ENCODE measurements around the gene A2M.

The A2M gene

GRCh38 chr12:9066755-9067423 lies 48.8 kb downstream of the A2M start:
- H3K27me3 Mint-ChIP-seq, result peaks cover 11% of the 10 kb centered on the region
- no peaks in the 10 kb centered on the region for H3K9me3 Mint-ChIP-seq
- H3K4me3 Mint-ChIP-seq, result no peak overlapping the region
- H3K36me3 Mint-ChIP-seq (ENCODE audit: low read depth), result peaks cover 44% of the 10 kb centered on the region
- peaks cover 34% of the 10 kb centered on the region for H3K4me1 Mint-ChIP-seq (ENCODE audit: low read depth)
- intact Hi-C loops (cut with micrococcal nuclease), result no loop called here
- H3K27ac Mint-ChIP-seq, result no peak overlapping the region

GRCh38 chr12:9066183-9066623 lies 49.5 kb downstream of the A2M start:
- H3K27me3 Mint-ChIP-seq, result peaks cover 11% of the 10 kb centered on the region
- intact Hi-C loops (cut with micrococcal nuclease), result no loop called here
- no peak overlapping the region for H3K27ac Mint-ChIP-seq
- no peak overlapping the region for H3K4me3 Mint-ChIP-seq
- peaks cover 34% of the 10 kb centered on the region for H3K4me1 Mint-ChIP-seq (ENCODE audit: low read depth)
- H3K36me3 Mint-ChIP-seq (ENCODE audit: low read depth), result peaks cover 37% of the 10 kb centered on the region
- no peaks in the 10 kb centered on the region for H3K9me3 Mint-ChIP-seq

GRCh38 chr12:9065607-9065856 lies 50.2 kb downstream of the A2M start:
- H3K9me3 Mint-ChIP-seq, result no peaks in the 10 kb centered on the region
- H3K4me1 Mint-ChIP-seq (ENCODE audit: low read depth), result peaks cover 34% of the 10 kb centered on the region
- intact Hi-C loops (cut with micrococcal nuclease), result no loop called here
- peaks cover 11% of the 10 kb centered on the region for H3K27me3 Mint-ChIP-seq
- H3K27ac Mint-ChIP-seq, result peak overlapping the region; percentile 87
- H3K4me3 Mint-ChIP-seq, result no peak overlapping the region
- peaks cover 33% of the 10 kb centered on the region for H3K36me3 Mint-ChIP-seq (ENCODE audit: low read depth)

GRCh38 chr12:9064815-9065606 lies 50.7 kb downstream of the A2M start:
- Mint-ChIP-seq H3K36me3 (ENCODE audit: low read depth) (peaks cover 28% of the 10 kb centered on the region), H3K9me3 (no peaks in the 10 kb centered on the region), H3K4me3 (peak overlapping the region; percentile 86), H3K27me3 (peaks cover 11% of the 10 kb centered on the region), H3K4me1 (ENCODE audit: low read depth) (peaks cover 34% of the 10 kb centered on the region), H3K27ac (peak overlapping the region; percentile 87)
- intact Hi-C loops (cut with micrococcal nuclease), result no loop called here

GRCh38 chr12:9064201-9064814 lies 51.4 kb downstream of the A2M start:
- peak overlapping the region; percentile 86 for H3K4me3 Mint-ChIP-seq
- H3K9me3 Mint-ChIP-seq, result no peaks in the 10 kb centered on the region
- peaks cover 27% of the 10 kb centered on the region for H3K36me3 Mint-ChIP-seq (ENCODE audit: low read depth)
- peak overlapping the region; percentile 87 for H3K27ac Mint-ChIP-seq
- intact Hi-C loops (cut with micrococcal nuclease), result no loop called here
- H3K4me1 Mint-ChIP-seq (ENCODE audit: low read depth), result peaks cover 34% of the 10 kb centered on the region
- peaks cover 11% of the 10 kb centered on the region for H3K27me3 Mint-ChIP-seq

GRCh38 chr12:9052610-9053009 lies 63.1 kb downstream of the A2M start:
- Mint-ChIP-seq H3K27ac (no peak overlapping the region), H3K27me3 (peaks cover 4% of the 10 kb centered on the region)

GRCh38 chr12:9051158-9051550 lies 64.6 kb downstream of the A2M start:
- intact Hi-C loops (cut with micrococcal nuclease), result no loop called here
- peak overlapping the region; percentile 6 for H3K27ac Mint-ChIP-seq
- peaks cover 23% of the 10 kb centered on the region for H3K4me1 Mint-ChIP-seq (ENCODE audit: low read depth)
- no peaks in the 10 kb centered on the region for H3K36me3 Mint-ChIP-seq (ENCODE audit: low read depth)
- H3K27me3 Mint-ChIP-seq, result peaks cover 5% of the 10 kb centered on the region
- no peaks in the 10 kb centered on the region for H3K9me3 Mint-ChIP-seq
- H3K4me3 Mint-ChIP-seq, result no peak overlapping the region

More at GRCh38 chr12:9052610-9053009, 63.1 kb downstream of the A2M start:
- intact Hi-C loops (cut with micrococcal nuclease), result no loop called here
- H3K36me3 Mint-ChIP-seq (ENCODE audit: low read depth), result no peaks in the 10 kb centered on the region
- H3K9me3 Mint-ChIP-seq, result no peaks in the 10 kb centered on the region
- no peak overlapping the region for H3K4me3 Mint-ChIP-seq
- H3K4me1 Mint-ChIP-seq (ENCODE audit: low read depth), result peaks cover 23% of the 10 kb centered on the region

- no peaks in the 10 kb centered on the region for H3K9me3 Mint-ChIP-seq
- peak overlapping the region; percentile 6 for H3K27ac Mint-ChIP-seq
- intact Hi-C loops (cut with micrococcal nuclease), result no loop called here
- peaks cover 8% of the 10 kb centered on the region for H3K27me3 Mint-ChIP-seq
- no peaks in the 10 kb centered on the region for H3K36me3 Mint-ChIP-seq (ENCODE audit: low read depth)
- no peak overlapping the region for H3K4me3 Mint-ChIP-seq
- H3K4me1 Mint-ChIP-seq (ENCODE audit: low read depth), result peaks cover 23% of the 10 kb centered on the region
Measured at GRCh38 chr12:9050521-9051157, 65.1 kb downstream of the A2M start.

- H3K9me3 Mint-ChIP-seq, result no peaks in the 10 kb centered on the region
- no peaks in the 10 kb centered on the region for H3K36me3 Mint-ChIP-seq (ENCODE audit: low read depth)
- H3K27ac Mint-ChIP-seq, result no peak overlapping the region
- intact Hi-C loops (cut with micrococcal nuclease), result loop anchor here (2.0 to 10.0 kb wide), 2 partner anchors 135 to 367 kb away; partner anchors contain the start of gene PHC1
- H3K27me3 Mint-ChIP-seq, result peaks cover 8% of the 10 kb centered on the region
- no peak overlapping the region for H3K4me3 Mint-ChIP-seq
- H3K4me1 Mint-ChIP-seq (ENCODE audit: low read depth), result peaks cover 23% of the 10 kb centered on the region
Measured at GRCh38 chr12:9049520-9050133, 66.1 kb downstream of the A2M start.

- intact Hi-C loops (cut with micrococcal nuclease), result loop anchor here (2.0 to 10.0 kb wide), 2 partner anchors 134 to 366 kb away; partner anchors contain the start of gene PHC1
- H3K27ac Mint-ChIP-seq, result no peak overlapping the region
- H3K4me1 Mint-ChIP-seq (ENCODE audit: low read depth), result peaks cover 22% of the 10 kb centered on the region
- peaks cover 8% of the 10 kb centered on the region for H3K27me3 Mint-ChIP-seq
- H3K9me3 Mint-ChIP-seq, result no peaks in the 10 kb centered on the region
- no peak overlapping the region for H3K4me3 Mint-ChIP-seq
- no peaks in the 10 kb centered on the region for H3K36me3 Mint-ChIP-seq (ENCODE audit: low read depth)
Measured at GRCh38 chr12:9048930-9049329, 66.8 kb downstream of the A2M start.

GRCh38 chr12:9047105-9047504 lies 68.6 kb downstream of the A2M start:
- H3K9me3 Mint-ChIP-seq, result no peaks in the 10 kb centered on the region
- no peaks in the 10 kb centered on the region for H3K36me3 Mint-ChIP-seq (ENCODE audit: low read depth)
- H3K4me3 Mint-ChIP-seq, result no peak overlapping the region
- H3K27ac Mint-ChIP-seq, result no peak overlapping the region
- intact Hi-C loops (cut with micrococcal nuclease), result loop anchor here (10.0 kb wide), 1 partner anchor 132 kb away; the partner anchor contains the start of gene PHC1
- peaks cover 18% of the 10 kb centered on the region for H3K4me1 Mint-ChIP-seq (ENCODE audit: low read depth)
- H3K27me3 Mint-ChIP-seq, result peaks cover 6% of the 10 kb centered on the region

- Mint-ChIP-seq H3K27ac (no peak overlapping the region), H3K36me3 (ENCODE audit: low read depth) (no peaks in the 10 kb centered on the region), H3K4me1 (ENCODE audit: low read depth) (no peaks in the 10 kb centered on the region), H3K27me3 (peaks cover 9% of the 10 kb centered on the region), H3K9me3 (no peaks in the 10 kb centered on the region), H3K4me3 (no peak overlapping the region)
- intact Hi-C loops (cut with micrococcal nuclease), result loop anchor here (5.0 to 10.0 kb wide), 2 partner anchors 129 to 381 kb away; partner anchors contain the start of genes MFAP5 and PHC1
Measured at GRCh38 chr12:9043766-9044165, 72.0 kb downstream of the A2M start.

GRCh38 chr12:9041321-9041720 lies 74.4 kb downstream of the A2M start:
- Mint-ChIP-seq H3K36me3 (ENCODE audit: low read depth) (no peaks in the 10 kb centered on the region), H3K9me3 (no peaks in the 10 kb centered on the region), H3K4me3 (no peak overlapping the region), H3K4me1 (ENCODE audit: low read depth) (no peaks in the 10 kb centered on the region), H3K27ac (no peak overlapping the region), H3K27me3 (peaks cover 8% of the 10 kb centered on the region)
- intact Hi-C loops (cut with micrococcal nuclease), result loop anchor here (5.0 to 10.0 kb wide), 2 partner anchors 127 to 379 kb away; partner anchors contain the start of genes MFAP5 and PHC1

Measured in dendritic cell treated with granulocyte-macrophage colony-stimulating factor and Interleukin-4, amounts not matched to agents 40 ng/mL and 50 ng/mL, for 4 days (primary cell).